MM.1S (cell line): Measurements from ENCODE around the gene NAT10.

Source experiments
- DNase-seq: peaks from one replicate; pipeline ENCODE4 v3.0.0-alpha.2; 2015
- H2AFZ ChIP-seq: fragments of 300-600 bp; sonication (generic); 2 replicates; pipeline ENCODE4 v1.6.0; 2016; ENCODE audit warnings: antibody characterized with exemption, low read length
- H3F3A ChIP-seq: fragments of 300-600 bp; sonication (generic); 2 replicates; pipeline ENCODE4 v1.6.1; 2016; ENCODE audit warnings: mild to moderate bottlenecking, antibody characterized with exemption, low read length, moderate library complexity, mixed read lengths; ENCODE audit not compliant: insufficient read depth
- H3K27ac ChIP-seq: fragments of 300-600 bp; sonication (generic); 2 replicates; pipeline ENCODE4 v1.5.1; 2016; ENCODE audit warnings: mild to moderate bottlenecking, low read length
- H3K27me3 ChIP-seq: fragments of 300-600 bp; sonication (generic); replicated peaks from 2 replicates; pipeline ENCODE4 v1.6.0; 2016; ENCODE audit warnings: low read length; ENCODE audit not compliant: insufficient read depth
- H3K36me3 ChIP-seq: fragments of 300-600 bp; sonication (generic); replicated peaks from 2 replicates; pipeline ENCODE4 v1.6.1; 2016; ENCODE audit warnings: mild to moderate bottlenecking, low read length, mixed read lengths; ENCODE audit not compliant: insufficient read depth
- H3K4me1 ChIP-seq: fragments of 300-600 bp; sonication (generic); 2 replicates; pipeline ENCODE4 v1.6.1; 2016; ENCODE audit warnings: low read length, mixed read lengths
- H3K4me2 ChIP-seq: fragments of 300-600 bp; sonication (generic); 2 replicates; pipeline ENCODE4 v1.6.0; 2016; ENCODE audit warnings: low read depth, low read length
- H3K4me3 ChIP-seq: fragments of 300-600 bp; sonication (generic); 2 replicates; pipeline ENCODE4 v1.5.1; 2016; ENCODE audit warnings: low read length, mixed read lengths
- H3K79me2 ChIP-seq: fragments of 300-600 bp; sonication (generic); 2 replicates; pipeline ENCODE4 v1.6.1; 2016; ENCODE audit warnings: mixed run types, low read length, mixed read lengths
- H3K9ac ChIP-seq: fragments of 300-600 bp; sonication (generic); 2 replicates; pipeline ENCODE4 v1.6.1; 2016; ENCODE audit warnings: low read length, mixed read lengths
- H3K9me2 ChIP-seq: fragments of 300-600 bp; sonication (generic); replicated peaks from 2 replicates; pipeline ENCODE4 v1.6.1; 2016; ENCODE audit warnings: mild to moderate bottlenecking, low read length, mixed read lengths; ENCODE audit not compliant: insufficient read depth
- H3K9me3 ChIP-seq: fragments of 300-600 bp; sonication (generic); replicated peaks from 2 replicates; pipeline ENCODE4 v1.6.1; 2016; ENCODE audit warnings: mild to moderate bottlenecking, low read length, mixed read lengths; ENCODE audit not compliant: insufficient read depth
- H4K20me1 ChIP-seq: fragments of 300-600 bp; sonication (generic); 2 replicates; pipeline ENCODE4 v1.6.1; 2016; ENCODE audit warnings: mild to moderate bottlenecking, low read length, moderate library complexity, mixed read lengths; ENCODE audit not compliant: insufficient read depth
- EZH2 ChIP-seq: fragments of 300-600 bp; sonication (generic); optimal IDR thresholded peaks from 2 replicates; pipeline ENCODE3; 2017; ENCODE audit warnings: low read depth, mild to moderate bottlenecking, antibody characterized with exemption, low read length, mixed read lengths
- EZH2phosphoT487 ChIP-seq: fragments of 300-600 bp; sonication (generic); IDR thresholded peaks from 2 replicates; pipeline ENCODE4 v1.6.1; 2018; ENCODE audit warnings: antibody characterized with exemption, low read length
- TF ChIP-seq, protein P1 (sequence below): fragments of 300-600 bp; sonication (generic); IDR thresholded peaks from 2 replicates; pipeline ENCODE4 v1.5.1; 2016; ENCODE audit warnings: antibody characterized with exemption, low read length, mixed read lengths

NAT10 gene

DNA sequence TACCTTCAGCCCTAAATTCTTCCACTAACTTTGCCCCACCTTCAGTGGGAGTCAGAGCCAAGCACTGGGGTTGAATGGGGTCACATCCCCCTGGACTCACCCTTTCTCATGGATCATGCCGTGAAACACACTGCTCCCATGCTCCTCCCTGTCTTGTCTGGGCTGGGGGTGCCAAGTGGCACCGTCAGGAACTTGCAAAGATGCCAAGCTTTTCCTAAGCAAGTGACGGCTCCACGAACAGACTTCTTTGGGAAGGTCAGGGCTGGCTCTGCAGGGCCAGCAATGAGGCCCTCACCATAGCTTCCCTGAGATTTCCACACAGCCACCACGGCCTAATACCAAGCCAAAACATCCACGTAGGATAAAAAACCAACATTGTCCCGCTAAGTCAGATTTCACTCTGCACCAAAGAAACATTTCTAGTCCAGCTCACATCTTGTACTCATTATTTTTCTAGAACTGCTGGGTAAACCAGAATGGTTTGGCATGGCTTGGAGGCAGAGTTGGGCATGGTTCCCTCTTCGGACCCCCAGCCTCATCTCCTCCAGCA, 76.5 kb downstream of the NAT10 start:
- TF ChIP-seq EZH2 = no peak
- TF ChIP-seq, protein P1, sequence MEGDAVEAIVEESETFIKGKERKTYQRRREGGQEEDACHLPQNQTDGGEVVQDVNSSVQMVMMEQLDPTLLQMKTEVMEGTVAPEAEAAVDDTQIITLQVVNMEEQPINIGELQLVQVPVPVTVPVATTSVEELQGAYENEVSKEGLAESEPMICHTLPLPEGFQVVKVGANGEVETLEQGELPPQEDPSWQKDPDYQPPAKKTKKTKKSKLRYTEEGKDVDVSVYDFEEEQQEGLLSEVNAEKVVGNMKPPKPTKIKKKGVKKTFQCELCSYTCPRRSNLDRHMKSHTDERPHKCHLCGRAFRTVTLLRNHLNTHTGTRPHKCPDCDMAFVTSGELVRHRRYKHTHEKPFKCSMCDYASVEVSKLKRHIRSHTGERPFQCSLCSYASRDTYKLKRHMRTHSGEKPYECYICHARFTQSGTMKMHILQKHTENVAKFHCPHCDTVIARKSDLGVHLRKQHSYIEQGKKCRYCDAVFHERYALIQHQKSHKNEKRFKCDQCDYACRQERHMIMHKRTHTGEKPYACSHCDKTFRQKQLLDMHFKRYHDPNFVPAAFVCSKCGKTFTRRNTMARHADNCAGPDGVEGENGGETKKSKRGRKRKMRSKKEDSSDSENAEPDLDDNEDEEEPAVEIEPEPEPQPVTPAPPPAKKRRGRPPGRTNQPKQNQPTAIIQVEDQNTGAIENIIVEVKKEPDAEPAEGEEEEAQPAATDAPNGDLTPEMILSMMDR = no peak
- TF ChIP-seq EZH2phosphoT487 = no peak
- H3K9me3 ChIP-seq = no peaks in the 10 kb centered on the region
- no peaks in the 10 kb centered on the region for H3K36me3 ChIP-seq
- no peaks in the 10 kb centered on the region for H3K4me1 ChIP-seq
- DNase-seq = no peak
- no peak overlapping the region for H3K4me3 ChIP-seq
- H3K9ac ChIP-seq = no peak overlapping the region
- no peaks in the 10 kb centered on the region for H3K27me3 ChIP-seq
- H4K20me1 ChIP-seq = no peaks in the 10 kb centered on the region
- no peaks in the 10 kb centered on the region for H3K79me2 ChIP-seq
- no peaks in the 10 kb centered on the region for H3K9me2 ChIP-seq
- no peak overlapping the region for H2AFZ ChIP-seq
- H3K4me2 ChIP-seq = no peak overlapping the region
- no peak overlapping the region for H3K27ac ChIP-seq
- H3F3A ChIP-seq = no peaks in the 10 kb centered on the region

DNA sequence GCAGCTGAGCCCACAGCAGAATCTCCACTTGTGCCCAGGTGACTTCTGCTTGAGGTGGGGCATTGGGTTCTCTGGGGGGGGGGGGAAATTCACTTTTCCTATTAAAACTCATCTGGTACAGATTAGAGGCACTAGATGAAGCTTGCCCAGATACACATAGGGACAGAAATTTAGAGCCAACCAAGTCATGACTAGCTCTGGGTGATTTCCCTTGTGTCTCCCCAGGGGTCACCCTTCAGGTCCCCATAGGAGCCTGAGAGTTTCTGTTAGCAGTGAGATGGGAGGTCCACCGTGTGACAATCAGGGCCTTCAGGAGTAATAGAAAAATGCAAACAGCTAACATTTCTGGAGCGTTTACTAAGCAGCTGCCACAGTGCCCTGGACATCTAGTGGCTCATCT, 77.0 kb downstream of the NAT10 start:
- no peaks in the 10 kb centered on the region for H3K4me1 ChIP-seq
- H3K9ac ChIP-seq = no peak overlapping the region
- H3K9me2 ChIP-seq = no peaks in the 10 kb centered on the region
- no peak for DNase-seq
- no peak overlapping the region for H3K4me2 ChIP-seq
- no peak for TF ChIP-seq EZH2
- TF ChIP-seq EZH2phosphoT487 = no peak
- TF ChIP-seq, protein P1 = no peak
- H3K79me2 ChIP-seq = no peaks in the 10 kb centered on the region
- no peaks in the 10 kb centered on the region for H4K20me1 ChIP-seq
- H3K27me3 ChIP-seq = no peaks in the 10 kb centered on the region
- H3K9me3 ChIP-seq = no peaks in the 10 kb centered on the region
- no peak overlapping the region for H3K4me3 ChIP-seq
- H3K36me3 ChIP-seq = no peaks in the 10 kb centered on the region
- H3F3A ChIP-seq = no peaks in the 10 kb centered on the region
- no peak overlapping the region for H3K27ac ChIP-seq
- H2AFZ ChIP-seq = no peak overlapping the region

DNA sequence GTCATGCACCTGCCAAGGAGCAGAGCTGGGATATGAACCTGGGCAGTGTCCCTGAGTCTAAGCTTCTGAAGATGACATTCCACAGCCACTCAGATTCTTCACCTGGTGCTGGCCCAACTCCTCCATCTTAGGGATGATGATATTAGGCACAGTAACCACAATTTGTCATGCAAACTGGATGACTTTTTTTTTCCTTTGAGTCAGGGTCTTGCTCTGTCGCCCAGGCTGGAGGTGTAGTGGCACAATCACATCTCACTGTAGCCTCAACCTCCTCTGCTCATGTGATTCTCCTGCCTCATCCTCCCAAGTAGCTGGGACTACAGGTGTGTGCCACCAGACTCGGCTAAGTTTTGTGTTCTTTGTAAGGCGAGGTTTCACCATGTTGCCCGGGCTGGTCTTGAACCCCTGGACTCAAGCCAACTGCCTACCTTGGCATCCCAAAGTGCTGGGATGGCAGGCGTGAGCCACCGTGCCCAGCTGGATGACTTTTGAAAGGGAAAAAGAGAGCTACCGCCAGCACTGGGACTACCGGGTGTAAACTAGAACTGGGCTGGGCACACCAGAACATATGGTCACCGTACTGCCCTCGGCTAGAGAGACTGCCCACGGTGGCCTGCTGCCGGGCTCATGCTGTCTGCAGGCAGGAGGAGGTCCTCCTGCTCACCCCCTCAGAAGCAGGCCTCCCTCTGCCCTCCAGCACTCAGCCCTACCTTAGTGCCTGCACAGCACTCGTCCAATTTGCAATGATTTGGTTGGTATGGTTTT, 77.7 kb downstream of the NAT10 start:
- no peaks in the 10 kb centered on the region for H4K20me1 ChIP-seq
- no peaks in the 10 kb centered on the region for H3K4me1 ChIP-seq
- H3K36me3 ChIP-seq = no peaks in the 10 kb centered on the region
- no peak overlapping the region for H3K27ac ChIP-seq
- no peak overlapping the region for H2AFZ ChIP-seq
- H3K4me3 ChIP-seq = no peak overlapping the region
- H3K9me2 ChIP-seq = no peaks in the 10 kb centered on the region
- no peaks in the 10 kb centered on the region for H3K27me3 ChIP-seq
- no peak for DNase-seq
- TF ChIP-seq, protein P1 = no peak
- no peak for TF ChIP-seq EZH2phosphoT487
- no peak for TF ChIP-seq EZH2
- no peak overlapping the region for H3K9ac ChIP-seq
- no peaks in the 10 kb centered on the region for H3F3A ChIP-seq
- H3K4me2 ChIP-seq = no peak overlapping the region
- no peaks in the 10 kb centered on the region for H3K9me3 ChIP-seq
- H3K79me2 ChIP-seq = no peaks in the 10 kb centered on the region
